ENCODE results near the gene SNX21.
"Not testable (repeated sequence)": the region's sequence is repeated elsewhere in the genome, so short reads cannot be mapped to it uniquely, and the experiment has no call there.

SNX21 gene

DNA sequence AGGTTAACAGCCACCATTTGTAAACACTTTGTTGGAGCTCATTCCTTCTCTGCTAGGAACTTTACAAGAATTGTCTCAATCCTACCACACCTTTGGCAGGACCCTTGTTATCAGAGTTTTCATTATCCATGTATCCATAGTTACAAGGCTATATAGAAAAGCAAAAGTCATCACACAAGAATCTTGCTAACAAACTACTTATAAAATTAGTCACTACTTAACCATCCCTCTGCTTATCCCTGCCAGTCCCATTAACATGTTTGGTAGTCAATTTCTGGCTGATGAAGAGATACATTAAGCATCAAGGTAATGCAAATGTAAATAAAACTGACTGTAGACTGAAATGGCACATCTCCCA is 34.2 kb downstream of the SNX21 start:
- no peak for DNase-seq (ENCODE audit: extremely low spot score)
- CTCF ChIA-PET, result interaction anchor here (1.6 to 2.4 kb wide), 3 partner anchors 16 to 102 kb away, joined by 3 to 6 read pairs (median 4); no protein-coding TSS in a partner anchor
- no peak for TF ChIP-seq CTCF (IDR thresholded peaks at IDR 0.05; ENCODE audit: control extremely low read depth, extremely low read depth, low read depth, missing control alignments)
- POLR2A ChIA-PET, result no interaction called here

DNA sequence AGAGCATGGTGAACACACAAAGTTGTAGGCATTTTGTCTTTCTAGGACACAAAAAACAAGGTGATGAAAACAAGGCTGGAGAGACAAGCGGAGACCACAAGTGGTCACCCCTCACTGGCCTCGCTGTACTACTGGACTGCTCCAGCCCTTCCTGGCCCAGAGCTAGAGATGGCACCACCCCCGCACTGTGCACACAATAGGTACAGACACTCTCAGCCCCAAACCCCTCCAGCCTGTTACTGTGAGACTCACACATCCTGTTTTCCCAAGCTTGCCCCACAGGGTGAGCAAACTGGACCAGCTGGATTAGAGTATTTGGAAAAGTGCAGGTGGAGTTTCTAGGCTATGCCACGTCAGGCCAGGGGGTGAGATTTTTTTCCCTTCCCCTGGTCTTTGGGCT is 39.0 kb downstream of the SNX21 start:
- no peak for TF ChIP-seq CTCF (IDR thresholded peaks at IDR 0.05; ENCODE audit: control extremely low read depth, extremely low read depth, low read depth, missing control alignments)
- DNase-seq (ENCODE audit: extremely low spot score), result no peak
- POLR2A ChIA-PET, result no interaction called here
- CTCF ChIA-PET, result interaction anchor here (0.6 to 1.4 kb wide), 3 partner anchors 8 to 97 kb away, joined by 3 to 4 read pairs (median 3); no protein-coding TSS in a partner anchor

DNA sequence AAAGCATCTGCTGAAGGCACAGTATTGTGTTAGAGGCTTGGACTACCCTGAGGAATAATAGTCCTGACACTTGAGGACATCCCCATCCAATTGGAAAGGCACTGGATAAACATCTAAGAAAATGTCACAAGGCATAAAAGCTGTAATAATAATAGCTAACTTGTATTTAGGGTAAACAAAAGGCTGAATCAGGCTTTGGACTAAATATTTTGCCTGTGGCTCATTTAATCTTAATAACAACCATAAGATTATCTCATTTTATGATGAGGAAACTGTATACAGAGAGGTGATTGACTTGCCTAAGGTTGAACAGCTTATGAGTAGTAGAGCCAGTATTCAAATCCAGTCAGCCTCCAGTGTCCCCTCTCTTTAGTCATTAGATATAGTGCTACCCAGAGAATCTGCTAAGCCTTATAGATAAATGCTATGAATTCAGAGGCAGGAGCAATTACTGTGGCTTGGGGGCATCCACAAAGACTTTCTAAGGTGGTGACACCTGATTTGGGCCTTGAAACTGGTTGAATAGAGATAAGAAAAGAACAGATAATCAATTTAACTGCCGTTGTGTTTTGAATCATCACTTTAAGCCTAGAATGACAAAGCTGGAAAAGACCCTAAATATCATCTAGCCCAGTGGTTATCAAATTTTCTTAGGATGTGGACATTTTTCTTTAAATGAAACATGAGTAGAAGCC is 40.0 kb downstream of the SNX21 start:
- ChIA-PET CTCF (interaction anchor here (1.0 kb wide), 3 partner anchors 10 to 114 kb away, joined by 3 read pairs; no protein-coding TSS in a partner anchor), POLR2A (no interaction called here)
- TF ChIP-seq CTCF (IDR thresholded peaks at IDR 0.05; ENCODE audit: control extremely low read depth, extremely low read depth, low read depth, missing control alignments), result no peak
- DNase-seq (ENCODE audit: extremely low spot score), result no peak

GRCh38 chr20:45874104-45874481 is 40.5 kb downstream of the SNX21 start:
- DNase-seq (ENCODE audit: extremely low spot score); POLR2A ChIA-PET: not testable (repeated sequence)
- CTCF ChIA-PET, result interaction anchor here (1.0 kb wide), 1 partner anchor 113 kb away, joined by 3 read pairs; no protein-coding TSS in a partner anchor

- ChIA-PET CTCF (interaction anchor here (1.0 to 1.2 kb wide), 2 partner anchors 16 to 113 kb away, joined by 3 read pairs; partner anchors contain the start of genes CTSA and NEURL2), POLR2A (no interaction called here)
- no peak for DNase-seq (ENCODE audit: extremely low spot score)
- no peak for TF ChIP-seq CTCF (IDR thresholded peaks at IDR 0.05; ENCODE audit: control extremely low read depth, extremely low read depth, low read depth, missing control alignments)
Observed at GRCh38 chr20:45874576-45874975, 41.0 kb downstream of the SNX21 start.

- TF ChIP-seq CTCF (IDR thresholded peaks at IDR 0.05; ENCODE audit: control extremely low read depth, extremely low read depth, low read depth, missing control alignments), result no peak
- no peak for DNase-seq (ENCODE audit: extremely low spot score)
- ChIA-PET POLR2A (no interaction called here), CTCF (interaction anchor here (0.7 kb wide), 1 partner anchor 12 kb away, joined by 5 read pairs; the partner anchor contains the start of gene NEURL2)
Observed at GRCh38 chr20:45878076-45878761, 44.6 kb downstream of the SNX21 start.
